A549 treated with AZD9567 at 1 μM for 4 hours (cell line): ENCODE results near the gene TMED1. TPM values are rescaled to one million over a fixed set of nuclear protein-coding genes. Genes with fewer than 3 reads are reported as not detected.

Experiments used
- total RNA-seq: library from RNA; stranded (reverse); fragments of 200-300 nt; extraction: Qiagen RNA extraction; gene quantifications from 5 replicates; pipeline ENCODE4 v1.2.3, GENCODE V29; 2022; ENCODE audit not compliant: insufficient read depth

Gene TMED1, protein sequence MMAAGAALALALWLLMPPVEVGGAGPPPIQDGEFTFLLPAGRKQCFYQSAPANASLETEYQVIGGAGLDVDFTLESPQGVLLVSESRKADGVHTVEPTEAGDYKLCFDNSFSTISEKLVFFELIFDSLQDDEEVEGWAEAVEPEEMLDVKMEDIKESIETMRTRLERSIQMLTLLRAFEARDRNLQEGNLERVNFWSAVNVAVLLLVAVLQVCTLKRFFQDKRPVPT
- 30.1 to 34.4 TPM (median 32.3 TPM) in 5 replicates for total RNA-seq

DNA sequence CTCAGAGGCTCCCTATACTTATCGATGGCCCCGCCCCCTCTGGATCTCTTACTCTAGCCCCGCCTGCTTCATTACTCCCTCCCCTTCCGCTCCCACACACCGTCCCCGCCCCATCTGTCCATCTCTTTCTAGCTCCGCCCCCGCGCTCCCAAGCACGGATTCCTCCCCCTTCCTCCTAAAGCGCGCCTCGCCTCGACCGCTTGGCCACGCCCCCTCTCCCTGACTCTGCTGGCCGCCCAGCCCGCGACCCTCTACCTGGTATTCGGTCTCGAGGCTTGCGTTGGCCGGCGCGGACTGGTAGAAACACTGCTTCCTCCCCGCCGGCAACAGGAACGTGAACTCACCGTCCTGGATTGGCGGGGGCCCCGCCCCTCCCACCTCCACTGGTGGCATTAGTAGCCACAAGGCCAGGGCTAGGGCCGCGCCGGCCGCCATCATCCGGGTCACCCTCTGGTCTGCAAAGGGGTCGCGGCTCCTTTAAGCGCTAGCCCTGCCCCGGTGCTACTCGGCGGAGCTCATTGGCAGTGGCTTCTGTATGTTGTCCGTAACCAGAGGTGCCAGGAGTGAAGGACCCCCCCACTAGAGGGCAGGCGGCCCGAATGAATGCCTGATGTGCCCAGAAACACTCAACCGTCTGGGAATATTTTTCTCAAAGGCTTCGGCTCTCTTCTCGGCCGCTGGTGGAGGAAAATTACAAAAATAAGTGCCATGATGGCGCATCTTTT is at the start of gene TMED1:
TMED1 (minus strand) TSS at position 459 of the 725 bp plus-strand sequence; CDS start at position 438, 21 bp downstream.

DNA sequence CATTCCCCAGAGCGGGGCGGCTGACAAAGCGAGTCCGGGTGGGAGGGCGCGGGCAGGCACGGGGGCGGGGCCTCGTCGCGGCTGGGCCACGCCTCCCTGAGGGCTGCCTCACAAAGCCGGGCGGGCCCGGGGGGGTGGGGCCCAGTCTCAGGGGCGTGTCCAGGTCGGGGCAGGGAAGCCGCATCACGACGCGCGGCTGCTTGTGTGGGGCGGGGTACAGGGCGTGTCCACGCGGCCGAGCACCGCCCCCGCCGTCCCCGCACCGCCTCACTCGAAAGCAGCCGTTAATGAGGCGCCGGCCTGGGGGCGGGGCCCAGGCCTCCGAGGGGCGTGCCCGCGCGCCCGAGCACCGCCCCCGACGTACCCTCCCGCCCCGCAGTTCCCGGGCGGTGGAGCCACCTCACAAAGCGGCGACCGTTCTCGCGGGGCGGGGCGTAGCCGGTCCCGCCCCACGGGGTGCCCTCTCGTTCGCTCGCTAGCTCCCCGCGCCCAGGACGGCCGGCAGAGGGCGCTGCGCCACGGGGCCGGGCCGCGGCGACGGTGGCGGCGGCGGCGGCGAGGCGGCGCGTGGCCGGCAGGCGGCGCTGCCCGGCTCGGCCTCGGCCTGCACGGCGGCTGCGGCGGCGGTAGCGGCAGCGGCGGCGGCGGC is 35.1 kb upstream of the TMED1 start, which contains the start of gene CARM1:
CARM1 (plus strand) TSS at position 599 of the 649 bp plus-strand sequence. CDS start 150 bp downstream, outside the sequence.

DNA sequence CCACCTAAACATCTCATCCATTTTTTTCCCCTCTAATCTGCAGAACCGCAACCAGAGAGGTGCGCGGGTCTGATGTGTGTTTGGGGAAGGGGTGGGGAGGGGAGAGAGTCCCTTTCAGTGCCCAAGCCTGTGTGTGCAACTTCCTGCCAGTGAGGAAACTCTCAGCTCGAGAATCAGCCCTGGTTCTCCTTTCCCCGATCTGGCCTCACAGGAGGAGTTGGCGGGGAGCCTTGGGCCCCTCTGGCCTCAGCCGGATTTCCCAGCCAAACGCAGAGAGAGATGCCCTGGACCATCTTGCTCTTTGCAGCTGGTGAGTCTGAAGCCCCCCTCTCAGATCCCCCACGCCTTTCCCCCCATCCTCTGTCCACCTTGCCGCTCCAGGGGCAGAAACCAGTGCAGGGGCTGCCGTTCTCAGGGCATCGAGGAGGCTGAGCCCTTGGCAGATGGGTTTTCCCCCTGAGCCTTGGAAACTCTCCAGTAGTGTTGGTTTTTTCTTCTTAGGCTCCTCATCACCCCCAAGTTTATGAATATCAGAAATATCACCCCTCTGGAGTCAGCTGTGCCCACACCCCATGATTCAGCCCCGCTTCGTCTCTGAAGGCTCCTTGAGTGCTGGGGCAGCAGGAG is 12.3 kb upstream of the TMED1 start, which contains the start of gene C19orf38:
C19orf38 (plus strand) TSS at position 186 of the 627 bp plus-strand sequence; CDS start at position 280, 94 bp downstream.

Other genes starting within 250 kb of the TMED1 start
- 12.1 to 49.7 TPM (median 42.2 TPM) in 5 replicates for gene AP1M2, start 248.9 kb downstream of the TMED1 start, total RNA-seq
- gene SLC44A2, start 210.7 kb downstream of the TMED1 start, total RNA-seq, result 5.9 to 23.2 TPM (median 7.5 TPM) in 5 replicates
- 133 to 177 TPM (median 167 TPM) in 5 replicates for gene ILF3, start 181.9 kb downstream of the TMED1 start, total RNA-seq
- gene QTRT1, start 134.8 kb downstream of the TMED1 start, total RNA-seq, result 34.5 to 41.7 TPM (median 37.3 TPM) in 5 replicates
- gene DNM2, start 118.1 kb downstream of the TMED1 start, total RNA-seq, result 47.4 to 60.0 TPM (median 56.2 TPM) in 5 replicates
- gene C19orf38, start 12.2 kb upstream of the TMED1 start, total RNA-seq, result 0.10 to 0.21 TPM (median 0.15 TPM) in 4 of 5 replicates, not detected in the other
- 35.4 to 49.5 TPM (median 45.5 TPM) in 5 replicates for gene CARM1, start 35.3 kb upstream of the TMED1 start, total RNA-seq
- 8.1 to 21.5 TPM (median 19.2 TPM) in 5 replicates for gene YIPF2, start 92.4 kb upstream of the TMED1 start, total RNA-seq
- 9.3 to 20.1 TPM (median 18.5 TPM) in 5 replicates for gene TIMM29, start 92.6 kb upstream of the TMED1 start, total RNA-seq
- gene SMARCA4, start 124.8 kb upstream of the TMED1 start, total RNA-seq, result 9.4 to 11.6 TPM (median 10.2 TPM) in 5 replicates